Kasumi-1 (cell line): ENCODE results near the gene KIF16B.
"Not testable (repeated sequence)": the region's sequence is repeated elsewhere in the genome, so short reads cannot be mapped to it uniquely, and the experiment has no call there.

Experiments used
- DNase-seq, 2 experiments: peaks; one replicate each; lab custom pipeline; 2025; lab: John Stamatoyannopoulos, UW

Gene KIF16B

DNA sequence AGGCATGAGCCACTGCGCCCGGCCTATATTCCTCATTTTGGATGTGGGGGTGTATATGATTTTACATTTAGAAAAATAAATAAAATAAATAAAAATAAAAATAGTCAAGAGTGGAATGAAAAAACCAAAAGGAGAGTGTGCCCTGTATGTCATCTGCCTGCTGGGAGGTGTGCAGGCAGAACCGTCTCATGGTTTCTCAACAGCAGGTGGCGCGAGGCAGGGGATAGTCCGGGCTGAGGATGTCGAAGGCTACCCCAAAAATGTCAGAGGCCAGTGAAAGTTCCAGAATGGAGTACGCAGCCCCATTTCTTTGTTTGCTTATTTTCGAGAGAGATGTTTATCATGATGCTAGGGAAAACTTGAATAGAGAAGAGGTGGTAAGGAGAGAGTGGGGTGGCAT lies 16.4 kb upstream of the KIF16B start:
- DNase-seq: no peak

DNA sequence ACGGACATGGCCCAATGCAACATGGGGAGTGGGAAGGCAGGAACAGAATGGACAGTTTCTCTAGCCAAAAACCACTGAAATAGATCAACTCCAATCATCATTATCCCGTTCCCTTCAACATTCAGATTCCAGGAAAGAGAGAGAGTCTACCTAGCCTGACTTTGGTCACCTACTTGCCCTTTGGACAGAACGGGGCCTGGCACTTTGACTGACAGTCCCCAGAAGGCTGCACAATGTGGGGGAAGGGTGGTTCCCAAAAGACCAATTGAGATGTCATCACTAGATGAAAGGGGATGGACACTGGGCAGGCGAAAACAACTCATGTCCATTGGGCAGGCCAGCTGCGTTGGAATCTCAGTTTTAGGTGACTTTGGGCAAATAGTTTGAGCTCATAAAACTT lies 15.0 kb upstream of the KIF16B start:
- DNase-seq: no peak

DNA sequence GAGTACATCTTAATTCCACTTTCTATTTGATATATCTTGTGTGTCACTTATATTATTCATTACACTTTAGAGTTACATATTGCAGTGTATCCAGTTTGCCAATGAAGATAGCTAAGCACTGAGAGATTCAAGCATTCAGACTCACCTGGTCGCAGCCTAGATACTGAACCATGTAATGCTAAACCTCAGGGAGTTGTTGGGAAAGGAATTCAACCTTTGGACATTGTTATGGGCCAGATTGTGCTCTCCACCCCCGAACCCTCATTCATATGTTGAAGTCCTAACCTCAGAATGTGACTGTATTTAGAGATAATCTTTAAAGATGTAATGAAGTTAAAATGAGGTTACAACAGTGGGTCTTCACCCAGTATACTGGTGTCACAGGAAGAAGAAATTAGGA lies 13.8 kb upstream of the KIF16B start:
- DNase-seq: no peak

DNA sequence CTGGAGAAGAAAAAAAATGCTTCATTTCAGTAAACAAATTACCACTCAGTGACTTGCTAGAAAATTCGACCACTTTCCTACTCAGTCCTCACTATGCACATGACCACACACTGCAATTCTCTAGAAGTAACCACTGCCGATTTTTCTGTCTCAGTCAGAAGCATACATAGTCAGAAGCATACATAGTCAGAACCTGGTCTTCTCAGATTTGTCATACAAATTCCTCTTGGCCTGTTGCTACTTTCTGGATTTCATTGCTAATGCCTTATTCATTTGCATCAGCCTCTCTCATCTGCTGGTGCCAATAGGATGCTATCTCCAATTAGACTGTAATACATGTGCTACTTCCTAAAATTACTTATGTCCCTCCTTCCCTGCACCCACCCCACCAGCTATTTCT lies 10.2 kb upstream of the KIF16B start:
- DNase-seq: no peak

DNA sequence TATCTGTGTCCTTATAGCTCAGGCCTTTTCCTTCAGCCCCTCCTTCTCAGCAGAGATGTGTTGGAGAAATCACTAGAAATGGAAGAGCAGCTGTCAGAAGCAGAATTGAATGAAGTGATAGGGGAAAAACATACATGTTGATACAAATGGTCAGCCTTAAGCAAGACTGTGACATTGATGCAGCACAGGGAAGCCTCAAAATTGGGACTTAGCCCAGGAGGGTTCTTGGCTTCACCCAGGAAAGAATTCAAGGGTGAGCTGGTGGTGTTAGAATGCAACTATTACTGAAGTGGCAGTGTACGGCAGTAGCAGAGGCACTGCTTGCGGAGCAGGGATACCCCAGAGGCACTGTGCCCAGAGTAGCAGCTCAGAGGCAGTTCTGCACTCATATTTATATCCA lies 8.0 kb upstream of the KIF16B start:
- DNase-seq: no peak

DNA sequence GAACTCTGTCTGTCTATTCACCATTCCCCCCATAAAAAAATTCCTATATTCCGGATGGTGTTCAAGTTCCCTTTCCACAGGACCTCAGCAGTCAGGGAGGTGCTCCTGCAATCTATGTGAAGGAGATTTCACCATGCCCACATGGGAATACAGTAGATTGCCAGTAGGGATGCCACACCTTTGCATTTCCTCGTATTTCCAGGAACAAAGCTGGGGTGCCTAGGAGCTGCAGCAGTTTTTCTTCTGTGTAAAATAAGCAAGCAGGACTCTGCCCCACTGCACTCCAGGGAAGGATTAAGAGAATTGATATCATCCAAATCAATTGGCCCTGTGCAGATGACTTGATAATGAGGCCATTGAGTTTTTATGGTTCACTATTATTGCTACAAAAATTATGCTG lies 7.4 kb upstream of the KIF16B start:
- no peak for DNase-seq

DNA sequence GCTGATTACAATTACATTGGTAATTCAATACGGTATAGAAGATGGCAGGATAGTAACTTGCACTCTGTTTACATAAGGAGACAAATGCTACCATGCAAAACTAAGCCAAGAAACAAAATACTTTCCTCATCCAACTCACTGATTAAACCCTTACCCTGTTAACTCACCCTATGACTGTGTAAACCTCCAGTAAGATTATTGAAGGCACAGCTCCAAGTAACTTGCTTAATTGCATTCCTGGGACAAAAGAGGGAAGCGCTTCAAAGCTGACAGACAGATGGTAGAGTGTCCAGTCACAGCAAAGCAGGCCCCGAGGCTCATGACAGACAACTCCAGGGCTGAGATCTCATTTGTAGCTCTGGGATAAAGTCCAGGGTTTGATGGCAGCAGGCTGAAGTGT lies 6.9 kb upstream of the KIF16B start:
- no peak for DNase-seq

DNA sequence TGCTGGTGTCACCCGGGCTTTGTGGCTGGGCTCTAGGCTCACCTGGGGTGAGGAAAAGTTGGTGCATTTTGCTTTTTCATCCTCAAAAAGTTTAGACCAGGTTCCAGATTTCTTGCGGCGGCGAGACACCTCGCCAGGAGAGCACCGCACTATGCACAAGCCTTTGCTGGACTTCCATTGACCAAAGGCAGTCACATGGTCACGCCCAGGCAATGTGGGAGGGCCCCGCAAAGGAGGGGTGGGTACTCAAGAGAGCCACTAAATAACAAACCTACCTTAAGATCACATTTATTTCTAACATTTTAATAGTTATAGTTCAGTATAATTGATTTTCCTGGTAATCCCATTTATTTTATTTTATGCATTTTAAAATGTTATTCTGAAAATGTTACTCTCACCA lies 3.0 kb upstream of the KIF16B start:
- no peak for DNase-seq

DNA sequence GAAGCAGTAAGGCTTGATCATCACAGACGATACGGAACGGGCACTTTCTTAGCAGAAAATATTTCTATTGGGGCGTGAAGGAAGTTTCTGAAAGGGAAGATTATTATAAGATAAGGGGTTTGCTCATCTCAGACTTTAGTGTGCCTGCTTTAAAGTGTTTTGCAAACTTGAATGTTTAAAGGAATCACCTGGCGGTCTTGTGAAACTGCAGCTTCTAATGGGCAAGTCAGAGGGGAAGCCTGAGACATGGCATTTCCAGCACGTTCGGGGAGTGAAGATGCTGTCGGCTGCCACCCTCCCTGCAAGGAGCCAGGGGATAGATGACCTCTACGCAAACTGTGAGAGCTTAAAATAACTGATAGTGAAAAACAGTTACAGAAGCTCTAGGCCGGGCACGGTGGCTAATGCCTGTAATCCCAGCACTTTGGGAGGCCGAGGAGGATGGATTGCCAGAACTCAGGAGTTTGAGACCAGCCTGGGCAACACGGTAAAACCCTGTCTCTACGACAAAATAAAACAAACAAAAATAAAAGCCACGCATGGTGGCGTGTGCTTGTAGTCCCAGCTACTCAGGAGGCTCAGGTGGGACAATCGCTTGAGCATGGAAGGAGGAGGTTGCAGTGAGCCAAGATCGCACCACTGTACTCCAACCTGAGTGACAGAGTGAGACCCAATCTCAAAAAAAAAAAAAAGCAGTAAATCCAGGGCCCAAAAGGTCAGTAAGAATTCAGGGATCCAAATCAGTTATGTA lies 2.3 kb upstream of the KIF16B start:
- DNase-seq: no peak

DNA sequence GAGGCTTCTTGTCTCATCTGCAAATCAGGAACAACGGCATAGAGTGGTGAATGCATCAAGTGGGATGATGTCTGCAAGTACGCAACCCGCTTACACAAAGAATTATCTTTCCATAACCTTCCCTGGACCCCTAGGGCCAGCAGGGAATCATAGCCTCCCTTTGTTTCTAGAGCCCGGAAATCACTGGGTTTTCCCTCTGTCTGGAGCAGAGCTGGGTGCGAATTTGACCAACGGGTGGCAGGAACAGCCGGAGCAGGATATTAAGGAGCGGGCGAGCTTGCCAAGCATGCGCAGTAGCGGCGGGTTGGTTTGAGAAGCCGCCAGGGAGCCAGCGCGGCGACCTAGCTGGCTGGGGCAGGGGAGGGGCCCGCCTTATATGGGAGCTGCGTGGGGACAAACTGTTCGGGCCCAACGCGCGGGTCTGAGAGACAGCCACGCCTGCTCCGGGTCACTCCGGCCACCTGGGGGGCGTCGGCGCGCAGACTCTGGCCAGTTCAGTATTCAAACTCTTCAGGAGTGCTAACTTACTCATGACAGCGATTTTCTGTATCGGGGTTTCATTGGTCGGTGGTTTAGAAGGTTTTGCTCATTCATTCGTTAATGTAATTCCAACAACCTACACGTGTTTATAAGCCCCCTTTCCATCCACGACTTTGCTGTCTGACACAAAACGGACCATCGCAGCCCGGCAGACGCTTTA lies 1.6 kb upstream of the KIF16B start:
- DNase-seq: peak; percentile 85 to 88

DNA sequence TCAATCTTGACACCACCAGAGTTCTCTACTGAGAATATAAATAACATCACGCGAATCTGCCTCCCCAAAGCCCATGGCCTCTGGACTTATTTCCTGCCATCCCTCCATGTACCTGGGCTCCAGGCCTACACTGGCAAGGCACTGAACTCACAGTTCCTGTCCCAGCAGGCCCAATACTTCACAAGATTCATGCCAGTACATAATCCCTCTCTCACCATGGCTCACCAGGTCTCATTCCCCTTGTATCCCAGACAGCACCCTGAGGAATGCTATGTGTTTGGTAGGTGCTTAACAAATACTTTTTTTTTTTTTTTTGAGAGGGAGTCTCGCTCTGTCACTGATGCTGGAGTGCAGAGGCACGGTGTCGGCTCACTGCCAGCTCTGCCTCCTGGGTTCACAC lies 1.9 kb downstream of the KIF16B start:
- no peak for DNase-seq

DNA sequence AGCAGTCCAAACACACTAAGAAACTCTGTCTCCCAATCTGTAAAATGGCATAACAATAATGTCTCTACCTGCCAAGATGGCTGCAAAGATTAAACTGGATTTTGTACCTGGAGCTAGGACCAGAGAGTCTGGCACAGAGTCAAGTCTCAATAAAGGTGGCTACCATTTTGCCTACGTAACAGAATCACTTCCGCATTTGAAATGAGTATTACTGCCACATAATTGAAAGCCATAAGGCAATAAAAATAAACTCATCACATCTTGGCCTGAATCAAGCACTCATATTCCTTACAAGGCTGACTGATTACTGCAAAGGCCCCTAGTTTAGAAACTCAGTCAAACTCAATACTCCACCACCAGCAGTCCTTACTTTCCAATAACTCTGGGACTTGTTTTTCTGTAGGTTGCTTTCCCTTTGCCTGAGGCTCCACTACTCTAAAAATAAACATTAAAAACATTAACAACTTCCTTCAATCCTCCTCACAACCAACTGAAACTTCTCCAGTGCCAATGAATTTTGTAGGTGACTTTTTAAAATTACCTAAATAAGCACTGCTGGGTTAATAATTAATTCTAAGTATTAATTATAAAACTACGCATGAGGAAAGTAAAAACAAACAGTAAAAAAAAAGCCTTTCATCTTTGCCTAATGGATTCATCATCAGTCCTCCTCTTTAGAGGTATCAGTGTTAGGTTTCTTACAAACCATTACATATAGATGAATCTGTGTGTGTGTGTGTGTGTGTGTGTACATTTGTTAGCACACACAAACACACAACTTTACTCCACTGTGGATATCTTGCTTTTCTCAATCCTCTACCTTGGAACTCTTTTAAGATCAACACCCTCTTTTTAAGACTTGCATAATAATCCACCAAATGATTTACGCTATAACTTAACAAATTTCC lies 3.7 kb downstream of the KIF16B start:
- DNase-seq: no peak

DNA sequence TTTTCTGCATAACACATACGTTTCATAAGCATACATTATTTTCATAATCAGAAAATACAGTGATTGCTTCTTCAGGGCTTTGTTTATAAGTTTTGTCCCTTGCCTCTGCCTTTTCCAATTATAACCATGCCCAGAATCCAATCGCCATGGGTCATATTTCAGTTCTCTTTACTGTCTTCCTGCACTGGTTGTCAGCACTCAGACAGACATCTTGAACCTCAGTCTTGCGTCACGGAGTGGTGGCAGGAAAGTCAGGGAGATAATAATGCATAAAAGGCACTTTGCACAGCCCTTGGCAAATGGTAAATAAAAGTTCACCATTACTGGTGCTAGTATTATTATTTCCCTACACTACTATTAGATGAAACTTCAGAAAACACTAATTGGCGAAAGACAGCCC lies 7.2 kb downstream of the KIF16B start:
- peak; percentile 7 to 20 for DNase-seq

DNA sequence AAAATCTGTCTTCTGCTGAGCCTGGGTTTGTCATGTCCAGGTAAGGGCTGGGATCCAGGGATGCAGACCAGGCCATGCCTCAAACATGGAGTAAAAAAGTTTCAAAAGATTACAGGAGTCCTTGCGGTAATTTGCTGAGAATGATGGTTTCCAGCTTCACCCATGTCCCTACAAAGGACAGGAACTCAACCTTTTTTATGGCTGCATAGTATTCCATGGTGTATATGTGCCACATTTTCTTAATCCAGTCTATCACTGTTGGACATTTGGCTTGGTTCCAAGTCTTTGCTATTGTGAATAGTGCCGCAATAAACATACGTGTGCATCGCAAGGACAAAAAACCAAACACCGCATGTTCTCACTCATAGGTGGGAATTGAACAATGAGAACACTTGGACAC lies 9.2 kb downstream of the KIF16B start:
- not testable (repeated sequence) for DNase-seq

DNA sequence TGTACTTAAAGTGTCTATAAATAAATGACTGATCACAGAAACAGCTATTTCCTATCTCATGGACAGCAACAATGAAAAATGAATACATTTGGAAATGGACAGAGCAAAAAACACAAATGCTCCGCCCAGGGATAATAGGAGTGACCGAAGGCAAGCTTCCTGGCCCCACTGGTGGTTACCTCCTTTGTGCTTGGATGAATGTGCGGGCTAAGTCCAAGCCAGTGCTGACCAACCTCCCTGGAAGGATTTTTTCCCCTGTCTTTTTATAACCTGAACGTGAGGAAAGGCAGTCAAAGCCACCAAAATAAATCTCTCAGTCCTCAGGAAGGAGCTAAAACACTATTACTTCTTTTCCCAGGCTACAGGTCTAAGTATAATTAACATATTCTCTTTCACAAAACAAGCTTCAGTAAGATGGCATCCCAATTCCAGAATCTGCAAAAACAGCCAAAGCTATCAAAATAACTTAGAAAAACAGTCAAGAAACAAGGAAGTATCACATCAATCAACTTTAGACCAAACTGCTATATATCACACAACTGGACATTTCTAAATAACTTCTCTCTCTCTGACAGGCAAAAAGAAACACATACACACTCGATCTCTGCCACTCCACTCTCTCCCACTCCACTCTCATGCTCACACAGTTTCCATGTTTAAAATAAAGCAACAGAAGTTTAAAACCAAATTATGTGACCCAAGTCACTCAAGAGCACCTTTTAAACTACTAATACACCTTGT lies 10.0 kb downstream of the KIF16B start:
- DNase-seq: no peak

DNA sequence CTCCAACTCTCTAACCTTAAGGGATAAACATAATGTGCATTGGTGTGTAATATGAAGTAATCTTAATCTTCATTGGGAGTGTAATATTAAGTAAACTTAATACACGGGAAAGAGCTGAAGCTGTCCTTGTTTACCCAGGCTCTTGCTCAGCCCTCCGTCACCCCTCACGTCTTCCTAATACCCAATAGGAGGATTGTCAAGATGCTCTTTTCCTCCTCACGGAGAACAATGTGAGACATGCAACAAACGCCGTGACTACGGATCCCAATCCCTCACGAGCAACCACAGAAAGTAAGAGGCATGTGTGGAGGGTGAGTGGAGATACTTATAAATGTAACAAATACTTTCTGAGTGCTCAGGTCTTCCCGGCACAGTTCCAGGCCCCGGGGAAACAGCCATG lies 11.0 kb downstream of the KIF16B start:
- DNase-seq: no peak

DNA sequence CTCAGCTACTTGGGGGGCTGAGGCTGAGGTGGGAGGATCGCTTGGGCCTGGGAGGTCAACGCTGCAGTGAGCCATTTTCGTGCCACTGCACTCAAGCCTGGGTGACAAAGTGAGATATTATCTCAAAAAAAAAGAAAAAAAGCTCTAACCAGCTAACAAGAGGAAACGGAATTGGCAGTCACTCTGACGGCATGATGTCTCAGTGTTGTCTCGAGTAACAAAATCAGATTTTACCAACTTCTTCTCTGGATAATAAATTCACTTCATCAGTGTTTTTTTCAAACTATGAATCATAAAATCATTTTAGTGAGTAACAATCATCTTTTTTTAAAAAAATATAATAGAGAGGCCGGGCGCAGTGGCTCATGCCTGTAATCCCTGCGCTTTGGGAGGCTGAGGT lies 12.6 kb downstream of the KIF16B start:
- no peak for DNase-seq

DNA sequence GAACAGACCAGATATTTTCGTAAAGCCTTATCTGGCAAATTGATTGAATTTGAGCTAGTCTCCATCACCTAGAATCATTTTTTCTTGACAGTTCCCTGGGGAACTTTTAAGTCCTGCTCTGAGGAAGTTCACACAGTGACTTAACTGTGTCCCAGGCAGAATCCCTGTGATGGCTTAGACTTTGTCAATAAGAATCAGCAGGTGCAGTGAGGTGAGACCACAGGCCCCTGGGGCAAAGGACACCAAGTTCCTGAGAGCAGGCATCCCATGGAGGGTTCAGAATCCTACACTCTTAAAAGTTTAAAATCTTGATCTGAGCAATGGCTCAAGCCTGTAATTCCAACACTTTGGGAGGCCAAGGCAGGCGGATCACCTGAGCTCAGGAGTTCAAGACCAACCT lies 13.0 kb downstream of the KIF16B start:
- no peak for DNase-seq

DNA sequence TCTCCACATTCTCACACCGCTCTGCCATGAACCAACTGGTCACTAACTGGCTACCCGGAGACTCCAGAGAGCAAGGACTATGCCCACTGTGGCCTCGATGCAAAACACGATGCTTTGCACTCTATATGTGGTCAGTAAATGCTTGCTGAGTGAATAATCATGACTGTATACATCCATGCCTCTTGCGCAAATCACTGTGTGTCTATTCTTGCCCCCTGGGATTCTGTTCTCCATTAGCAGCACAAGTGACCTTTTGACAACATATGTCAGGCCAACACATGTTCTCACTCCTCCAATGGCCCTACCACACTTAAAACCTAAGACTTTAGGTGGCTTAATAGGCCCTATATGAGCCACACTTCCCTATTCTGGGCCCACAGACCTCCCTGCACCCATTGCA lies 16.9 kb downstream of the KIF16B start:
- no peak for DNase-seq

DNA sequence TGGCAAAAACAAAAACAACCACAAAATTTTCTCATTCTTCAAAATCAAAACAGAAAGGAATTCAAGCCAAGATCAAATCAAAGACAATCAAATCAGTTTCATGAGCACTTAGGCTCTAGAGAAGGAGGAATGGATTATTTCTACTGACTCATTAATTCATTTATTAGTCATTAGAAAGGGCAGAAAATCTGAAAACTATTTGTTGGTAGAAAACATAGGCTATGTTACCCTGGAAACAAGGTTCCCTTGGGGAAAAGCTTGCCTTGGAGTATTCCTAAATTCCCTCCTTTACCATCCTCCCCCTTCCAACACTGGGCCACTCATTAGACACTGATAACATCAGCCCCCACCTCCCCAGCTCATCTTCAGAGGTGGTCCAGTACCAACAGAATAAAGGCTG lies 17.5 kb downstream of the KIF16B start:
- no peak for DNase-seq

DNA sequence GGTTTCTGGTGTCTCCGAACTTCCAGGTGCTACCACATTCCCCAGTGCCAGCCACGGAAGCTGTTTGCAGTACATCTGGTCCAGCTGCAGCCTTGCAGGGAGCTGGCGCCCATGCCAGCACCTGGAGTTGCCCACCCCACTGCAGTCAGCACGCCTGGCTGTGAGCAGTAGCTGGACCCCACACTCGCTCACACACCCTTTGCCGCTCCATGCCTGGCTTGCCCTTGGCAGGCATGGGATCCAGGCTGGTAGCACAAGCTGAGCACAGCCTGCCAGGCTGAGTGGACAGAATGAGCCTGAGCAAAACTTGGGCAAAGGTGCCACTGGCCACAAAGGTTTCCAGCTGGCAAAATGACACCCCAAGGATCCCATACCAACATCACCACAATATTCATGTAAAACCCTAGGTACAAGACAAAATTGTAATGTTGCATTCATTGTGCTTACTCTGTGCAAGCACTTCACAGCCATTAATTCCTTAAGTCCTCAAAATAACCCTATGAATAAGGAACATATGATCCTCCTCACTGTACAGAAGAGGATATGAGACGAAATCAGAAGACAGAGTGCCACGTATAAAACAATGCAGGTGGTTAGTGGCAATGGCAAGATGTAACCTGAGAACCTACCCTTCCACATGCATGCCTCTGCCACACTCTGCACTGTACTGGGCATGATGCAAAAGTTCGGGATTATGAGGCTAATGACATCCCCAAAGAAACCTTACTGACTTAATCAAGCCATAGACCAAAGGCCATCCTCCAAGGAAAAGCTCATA lies 18.3 kb downstream of the KIF16B start:
- no peak for DNase-seq
